Psoas muscle (tissue), 8 donors: ENCODE measurements around the gene RPL28. TPM values are rescaled to one million over a fixed set of nuclear protein-coding genes. Genes with fewer than 3 reads are reported as not detected.
A peak's percentile ranks its signal among the peaks of the same experiment; 100 is the strongest.

ENCODE experiments used
- ATAC-seq, 4 donors: fragments of 200-7000 bp; cut with Tn5 transposase; one replicate each; pipeline ENCODE4 v1.9.1; 2020; ENCODE audit warnings: moderate library complexity in 3 of 4, mild to moderate bottlenecking in 2 of 4
- DNase-seq, 2 donors: peaks; one replicate each; pipeline ENCODE4 v3.0.0-alpha.2; 2020
- H3K27ac ChIP-seq: fragments of 200-600 bp; one replicate; pipeline ENCODE4 v1.8.0; 2022
- H3K27me3 ChIP-seq, 3 donors: fragments of 200-600 bp in 1 of 3; one replicate each; pipeline versions ENCODE4 v1.6.1 to v1.8.0; 2013 to 2022; ENCODE audit warnings: low read length in 2 of 3, mild to moderate bottlenecking in 2 of 3, moderate library complexity in 1 of 3; ENCODE audit not compliant: insufficient read depth in 3 of 3
- H3K36me3 ChIP-seq, 2 donors: fragments of 200-600 bp in 1 of 2; one replicate each; pipeline versions ENCODE4 v1.6.1 to v1.8.0; 2013 to 2022; ENCODE audit warnings: low read depth in 1 of 2, mild to moderate bottlenecking in 1 of 2, moderate library complexity in 1 of 2; ENCODE audit not compliant: insufficient read depth in 1 of 2
- H3K4me1 ChIP-seq: fragments of 200-600 bp; one replicate; pipeline ENCODE4 v1.8.0; 2022
- H3K4me3 ChIP-seq: fragments of 200-600 bp; one replicate; pipeline ENCODE4 v1.8.0; 2022; ENCODE audit warnings: mild to moderate bottlenecking
- H3K9me3 ChIP-seq: fragments of 200-600 bp; one replicate; pipeline ENCODE4 v1.8.0; 2022
- WGBS, 3 donors: extraction: QIAGEN DNeasy Blood & Tissue Kit; methylation state at CpG; one replicate each; pipeline versions ENCODE4 v1.1.6 to v1.1.7; 2013; 5-methylcytosine and 5-hydroxymethylcytosine counted together
- intact Hi-C, 2 donors: fragments of 100-400 bp; cut with DNase I; formaldehyde crosslinking; loops; one replicate each; pipeline versions ENCODE4 v1.11.0 to v1.14.2; 2022
- polyA plus RNA-seq, 3 donors: library from polyadenylated mRNA; stranded (reverse); fragments of 200-250 nt; gene quantifications; one replicate each; pipeline ENCODE4 v1.2.3, GENCODE V29; 2013
- total RNA-seq, 4 donors: library from RNA; stranded (reverse); fragmentation: NEBNext Ultra II Directional in 2 of 4; extraction: Animal tissue kit (Norgen Biotek cat#: 25700) in 2 of 4; gene quantifications; one replicate each; pipeline versions ENCODE4 v1.2.1 to v1.2.4, GENCODE V29; 2021 to 2023
- TF ChIP-seq, protein P1 (sequence below): fragments of 200-600 bp; IDR thresholded peaks from one replicate; pipeline ENCODE4 v1.8.0; 2022; ENCODE audit warnings: antibody characterized with exemption
- donor health status: healthy with polysubstance abuse.
- donor health status: DM: no; HTN: no; CAD: no; lungs with moderate emphysema.
- donor health status: Bipolar disorder and iron deficiency.
- donor health status: healthy.
- donor health status: DM: yes; HTN: yes; CAD: no.
- donor health status: DM: no; HTN: no; CAD: no.
- donor health status: DM: no; HTN: no; CAD: no.
- donor health status: DM: yes; HTN: yes; CAD: no.

Gene RPL28
- total and polyA plus RNA-seq, 7 donors, result 547 to 1,362 (median 675) TPM

DNA sequence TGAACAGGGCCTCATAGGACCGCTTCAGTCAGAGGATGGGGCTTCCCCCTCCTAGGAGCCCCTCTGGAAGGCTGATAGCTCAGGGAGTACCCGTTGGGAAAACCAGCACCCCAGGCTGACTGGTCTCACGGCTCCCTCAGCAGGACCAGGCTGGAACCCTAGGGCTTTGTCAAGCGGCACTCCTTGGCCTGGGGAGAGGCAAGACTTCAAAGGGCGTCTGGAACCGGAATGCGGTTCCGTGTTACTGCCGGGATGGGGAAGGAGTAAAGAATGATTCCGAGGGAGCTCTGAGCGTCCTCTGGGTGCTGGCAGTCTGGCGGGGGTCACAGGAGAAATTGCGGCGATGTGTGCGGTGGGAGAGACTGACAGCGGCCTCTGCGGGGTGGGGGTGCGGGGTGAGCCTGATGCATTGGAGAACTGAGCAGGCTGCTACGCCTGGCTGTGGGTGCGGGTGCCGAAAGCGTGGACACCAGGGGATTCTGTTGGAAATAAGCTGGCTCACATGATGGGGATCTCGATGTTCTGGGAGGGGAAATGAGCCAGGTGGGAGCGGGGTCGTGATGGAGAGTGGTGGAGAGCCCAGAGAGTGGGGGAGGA, 33.1 kb upstream of the RPL28 start:
- DNase-seq (no peak), ATAC-seq (no peak)
- H3K27me3 ChIP-seq, result peaks cover 0 to 60% (median 23%) of the 10 kb centered on the region in 3 donors
- H3K9me3 ChIP-seq, result no peaks in the 10 kb centered on the region
- peaks cover 5% of the 10 kb centered on the region for H3K4me1 ChIP-seq
- intact Hi-C loops, result no loop called here
- no peak overlapping the region for H3K27ac ChIP-seq
- TF ChIP-seq, protein P1, sequence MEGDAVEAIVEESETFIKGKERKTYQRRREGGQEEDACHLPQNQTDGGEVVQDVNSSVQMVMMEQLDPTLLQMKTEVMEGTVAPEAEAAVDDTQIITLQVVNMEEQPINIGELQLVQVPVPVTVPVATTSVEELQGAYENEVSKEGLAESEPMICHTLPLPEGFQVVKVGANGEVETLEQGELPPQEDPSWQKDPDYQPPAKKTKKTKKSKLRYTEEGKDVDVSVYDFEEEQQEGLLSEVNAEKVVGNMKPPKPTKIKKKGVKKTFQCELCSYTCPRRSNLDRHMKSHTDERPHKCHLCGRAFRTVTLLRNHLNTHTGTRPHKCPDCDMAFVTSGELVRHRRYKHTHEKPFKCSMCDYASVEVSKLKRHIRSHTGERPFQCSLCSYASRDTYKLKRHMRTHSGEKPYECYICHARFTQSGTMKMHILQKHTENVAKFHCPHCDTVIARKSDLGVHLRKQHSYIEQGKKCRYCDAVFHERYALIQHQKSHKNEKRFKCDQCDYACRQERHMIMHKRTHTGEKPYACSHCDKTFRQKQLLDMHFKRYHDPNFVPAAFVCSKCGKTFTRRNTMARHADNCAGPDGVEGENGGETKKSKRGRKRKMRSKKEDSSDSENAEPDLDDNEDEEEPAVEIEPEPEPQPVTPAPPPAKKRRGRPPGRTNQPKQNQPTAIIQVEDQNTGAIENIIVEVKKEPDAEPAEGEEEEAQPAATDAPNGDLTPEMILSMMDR, result no peak
- H3K4me3 ChIP-seq, result no peak overlapping the region
- WGBS, 3 donors, result 44 to 55% (median 48%) methylated on average over 25 of the region's 25 CpGs
- H3K36me3 ChIP-seq, result no peaks in the 10 kb centered on the region

GRCh38 chr19:55353356-55353802, 32.4 kb upstream of the RPL28 start:
- DNase-seq (no peak), ATAC-seq (no peak)
- WGBS, 3 donors, result 2 to 5% (median 4%) methylated on average over 24 of the region's 24 CpGs
- H3K4me3 ChIP-seq, result peak overlapping the region; percentile 60
- no peaks in the 10 kb centered on the region for H3K9me3 ChIP-seq
- peaks cover 0 to 64% (median 26%) of the 10 kb centered on the region in 3 donors for H3K27me3 ChIP-seq
- no peak overlapping the region for H3K27ac ChIP-seq
- intact Hi-C loops, result no loop called here
- TF ChIP-seq, protein P1, result no peak
- H3K36me3 ChIP-seq, result no peaks in the 10 kb centered on the region
- peaks cover 5% of the 10 kb centered on the region for H3K4me1 ChIP-seq

GRCh38 chr19:55353803-55354697, 31.7 kb upstream of the RPL28 start:
- no peak overlapping the region for H3K27ac ChIP-seq
- H3K36me3 ChIP-seq, result no peaks in the 10 kb centered on the region
- peaks cover 0 to 64% (median 26%) of the 10 kb centered on the region in 3 donors for H3K27me3 ChIP-seq
- WGBS, 3 donors, result 1 to 2% (median 1%) methylated on average over 49 to 72 of the region's 72 CpGs
- TF ChIP-seq, protein P1, result no peak
- H3K4me3 ChIP-seq, result peak overlapping the region; percentile 60
- ATAC-seq, result peak; percentile 76 to 84 (median 81)
- peaks cover 5% of the 10 kb centered on the region for H3K4me1 ChIP-seq
- no peaks in the 10 kb centered on the region for H3K9me3 ChIP-seq
- DNase-seq, result peak in 1 of 2 donors; percentile 60
- intact Hi-C loops, result no loop called here

DNA sequence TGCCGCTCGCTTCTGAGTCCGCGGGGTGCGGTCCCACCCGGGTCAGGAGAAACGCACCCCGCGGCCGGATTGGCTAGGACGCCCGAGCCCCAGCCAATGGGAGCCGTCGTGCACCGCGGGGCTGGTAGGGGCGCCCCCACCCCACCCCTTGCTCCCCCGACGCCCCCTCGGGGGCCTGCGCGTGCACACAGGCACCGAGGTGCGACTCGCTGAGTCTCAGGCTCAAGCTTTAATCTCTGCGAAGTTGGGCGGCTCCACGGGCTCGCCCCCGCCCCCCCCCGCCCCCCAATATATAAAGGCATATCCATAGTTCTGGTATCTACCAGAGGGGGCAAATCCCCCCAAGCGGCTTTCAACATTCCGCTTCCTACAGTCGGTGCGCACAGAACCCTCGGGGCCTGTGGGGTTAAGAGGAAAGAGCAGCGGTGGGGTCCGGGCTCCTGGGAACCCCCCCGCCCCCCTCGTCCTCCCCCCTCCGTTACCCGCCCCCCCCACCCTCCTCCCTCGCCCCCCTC, 31.0 kb upstream of the RPL28 start, which contains the start of gene COX6B2:
Gene COX6B2, minus strand, starts transcription at position 22 of the 515 bp plus-strand sequence. CDS start 198 bp downstream, outside the sequence.
- ATAC-seq, result no peak
- peaks cover 0 to 64% (median 26%) of the 10 kb centered on the region in 3 donors for H3K27me3 ChIP-seq
- no peak within 1 kb of the TSS for H3K27ac ChIP-seq
- intact Hi-C loops, result no loop called here
- no peaks in the 10 kb centered on the region for H3K36me3 ChIP-seq
- WGBS, 3 donors, result 2 to 3% (median 2%) methylated on average over 28 to 42 of the region's 43 CpGs
- DNase-seq, result no peak
- H3K9me3 ChIP-seq, result no peaks in the 10 kb centered on the region
- peaks cover 5% of the 10 kb centered on the region for H3K4me1 ChIP-seq
- TF ChIP-seq, protein P1, result no peak
- peak within 1 kb of the TSS; percentile 60 for H3K4me3 ChIP-seq
